HAP-1 (cell line): Measurements from ENCODE around the gene DENND2A.
"Not testable (repeated sequence)": the region's sequence is repeated elsewhere in the genome, so short reads cannot be mapped to it uniquely, and the experiment has no call there.

ENCODE experiments used
- DNase-seq, 2 experiments: peaks; one replicate each; pipeline ENCODE4 v3.0.0-alpha.2; 2016 to 2020; ENCODE audit warnings: low spot score in 2 of 2
- H3K27me3 ChIP-seq: fragments of 250-450 bp; sonication (Bioruptor Pico); 2 replicates; pipeline ENCODE4 v1.5.1; 2020; ENCODE audit warnings: low read depth, mild to moderate bottlenecking, moderate library complexity
- H3K36me3 ChIP-seq: fragments of 250-450 bp; sonication (Bioruptor Pico); replicated peaks from 2 replicates; pipeline ENCODE4 v1.5.1; 2020; ENCODE audit warnings: mild to moderate bottlenecking
- H3K4me1 ChIP-seq: fragments of 250-450 bp; sonication (Bioruptor Pico); 2 replicates; pipeline ENCODE4 v1.5.1; 2020; ENCODE audit warnings: mild to moderate bottlenecking
- H3K4me3 ChIP-seq: fragments of 250-450 bp; sonication (Bioruptor Pico); 2 replicates; pipeline ENCODE4 v1.5.1; 2020; ENCODE audit warnings: mild to moderate bottlenecking, moderate library complexity
- H3K9me3 ChIP-seq: fragments of 250-450 bp; sonication (Bioruptor Pico); 2 replicates; pipeline ENCODE4 v1.5.1; 2020; ENCODE audit warnings: mild to moderate bottlenecking, moderate library complexity
- in situ Hi-C: fragments of 300-500 bp; cut with MboI; formaldehyde crosslinking; loops from 3 replicates; pipeline ENCODE4 v1.14.3; 2020; ENCODE audit warnings: low sequenced_read_pairs, inconsistent platforms, mixed read lengths

DENND2A gene

GRCh38 chr7:140677496-140677895 is 36.9 kb upstream of the DENND2A start:
- no peaks in the 10 kb centered on the region for H3K9me3 ChIP-seq
- H3K27me3 ChIP-seq = no peaks in the 10 kb centered on the region
- H3K36me3 ChIP-seq = peaks cover 24% of the 10 kb centered on the region
- peaks cover 20% of the 10 kb centered on the region for H3K4me1 ChIP-seq
- H3K4me3 ChIP-seq = no peak overlapping the region
- in situ Hi-C loops = no loop called here
- DNase-seq = no peak

- DNase-seq, in situ Hi-C loops, H3K27me3 ChIP-seq, H3K4me3 ChIP-seq, H3K9me3 ChIP-seq: not testable (repeated sequence)
- Histone ChIP-seq H3K36me3 (peaks cover 24% of the 10 kb centered on the region), H3K4me1 (peaks cover 23% of the 10 kb centered on the region)
Measured at GRCh38 chr7:140676956-140677355, 36.3 kb upstream of the DENND2A start.

- no peaks in the 10 kb centered on the region for H3K9me3 ChIP-seq
- in situ Hi-C loops = no loop called here
- no peaks in the 10 kb centered on the region for H3K27me3 ChIP-seq
- no peak overlapping the region for H3K4me3 ChIP-seq
- peaks cover 23% of the 10 kb centered on the region for H3K4me1 ChIP-seq
- DNase-seq = no peak
- peaks cover 24% of the 10 kb centered on the region for H3K36me3 ChIP-seq
Measured at GRCh38 chr7:140676306-140676705, 35.7 kb upstream of the DENND2A start.

- in situ Hi-C loops = no loop called here
Measured at GRCh38 chr7:140675726-140676125, 35.1 kb upstream of the DENND2A start.

GRCh38 chr7:140674899-140675701 is 34.5 kb upstream of the DENND2A start:
- peak overlapping the region; percentile 50; the same call in 1 of the 2 replicates for H3K4me3 ChIP-seq
- H3K9me3 ChIP-seq = no peaks in the 10 kb centered on the region
- in situ Hi-C loops = no loop called here
- peaks cover 23% of the 10 kb centered on the region for H3K4me1 ChIP-seq
- DNase-seq = peak; percentile 40 to 52
- H3K36me3 ChIP-seq = peaks cover 15% of the 10 kb centered on the region
- H3K27me3 ChIP-seq = no peaks in the 10 kb centered on the region

More at GRCh38 chr7:140675726-140676125, 35.1 kb upstream of the DENND2A start:
- Histone ChIP-seq H3K9me3 (no peaks in the 10 kb centered on the region), H3K4me3 (no peak overlapping the region), H3K27me3 (no peaks in the 10 kb centered on the region), H3K4me1 (peaks cover 23% of the 10 kb centered on the region), H3K36me3 (peaks cover 21% of the 10 kb centered on the region)
- no peak for DNase-seq

GRCh38 chr7:140674356-140674800 is 33.8 kb upstream of the DENND2A start:
- H3K4me3 ChIP-seq = peak overlapping the region; percentile 50
- H3K9me3 ChIP-seq = no peaks in the 10 kb centered on the region

GRCh38 chr7:140673774-140674155 is 33.2 kb upstream of the DENND2A start:
- Histone ChIP-seq H3K4me1 (peaks cover 23% of the 10 kb centered on the region), H3K4me3 (peak overlapping the region; percentile 50), H3K9me3 (no peaks in the 10 kb centered on the region), H3K27me3 (no peaks in the 10 kb centered on the region), H3K36me3 (peaks cover 10% of the 10 kb centered on the region; the same call in 1 of the 2 replicates)
- in situ Hi-C loops = no loop called here
- DNase-seq = no peak

More at GRCh38 chr7:140674356-140674800, 33.8 kb upstream of the DENND2A start:
- in situ Hi-C loops = no loop called here
- DNase-seq = no peak
- Histone ChIP-seq H3K27me3 (no peaks in the 10 kb centered on the region), H3K4me1 (peaks cover 23% of the 10 kb centered on the region), H3K36me3 (peaks cover 10% of the 10 kb centered on the region; the same call in 1 of the 2 replicates)

- Histone ChIP-seq H3K36me3 (peaks cover 10% of the 10 kb centered on the region; the same call in 1 of the 2 replicates), H3K27me3 (no peaks in the 10 kb centered on the region), H3K9me3 (no peaks in the 10 kb centered on the region), H3K4me3 (peak overlapping the region; percentile 50), H3K4me1 (peaks cover 23% of the 10 kb centered on the region)
- DNase-seq = peak in 1 of 2 experiments; percentile 56
- in situ Hi-C loops = no loop called here
Measured at GRCh38 chr7:140673063-140673773, 32.6 kb upstream of the DENND2A start.

GRCh38 chr7:140672382-140673062 is 31.9 kb upstream of the DENND2A start, which contains the start of gene ADCK2:
Gene ADCK2 (plus strand): TSS chr7:140672945. CDS start chr7:140673331, 386 bp downstream.
- peaks cover 23% of the 10 kb centered on the region for H3K4me1 ChIP-seq
- in situ Hi-C loops = no loop called here

GRCh38 chr7:140671966-140672365 is 31.4 kb upstream of the DENND2A start:
- in situ Hi-C loops = no loop called here
- peaks cover 10% of the 10 kb centered on the region; the same call in 1 of the 2 replicates for H3K36me3 ChIP-seq
- no peaks in the 10 kb centered on the region for H3K27me3 ChIP-seq
- peaks cover 23% of the 10 kb centered on the region for H3K4me1 ChIP-seq
- no peak for DNase-seq
- no peak overlapping the region for H3K4me3 ChIP-seq
- no peaks in the 10 kb centered on the region for H3K9me3 ChIP-seq

More at GRCh38 chr7:140672382-140673062, 31.9 kb upstream of the DENND2A start, which contains the start of gene ADCK2:
- Histone ChIP-seq H3K36me3 (peaks cover 10% of the 10 kb centered on the region; the same call in 1 of the 2 replicates), H3K4me3 (peak within 1 kb of the TSS; percentile 50), H3K9me3 (no peaks in the 10 kb centered on the region), H3K27me3 (no peaks in the 10 kb centered on the region)
- DNase-seq = peak; percentile 56 to 84

- Histone ChIP-seq H3K4me1 (peaks cover 20% of the 10 kb centered on the region), H3K27me3 (no peaks in the 10 kb centered on the region; the same call in 1 of the 2 replicates), H3K4me3 (no peak overlapping the region), H3K36me3 (no peaks in the 10 kb centered on the region), H3K9me3 (no peaks in the 10 kb centered on the region)
- in situ Hi-C loops = no loop called here
- DNase-seq = no peak
Measured at GRCh38 chr7:140670343-140670935, 29.8 kb upstream of the DENND2A start.

GRCh38 chr7:140669862-140670261 is 29.2 kb upstream of the DENND2A start:
- H3K9me3 ChIP-seq, DNase-seq, H3K36me3 ChIP-seq, in situ Hi-C loops, H3K4me3 ChIP-seq, H3K27me3 ChIP-seq: not testable (repeated sequence)
- H3K4me1 ChIP-seq = peaks cover 17% of the 10 kb centered on the region

GRCh38 chr7:140669352-140669751 is 28.7 kb upstream of the DENND2A start:
- peaks cover 12% of the 10 kb centered on the region for H3K4me1 ChIP-seq
- in situ Hi-C loops = no loop called here
- H3K9me3 ChIP-seq = no peaks in the 10 kb centered on the region
- no peaks in the 10 kb centered on the region for H3K36me3 ChIP-seq
- DNase-seq = no peak
- H3K27me3 ChIP-seq = no peaks in the 10 kb centered on the region; the same call in 1 of the 2 replicates
- no peak overlapping the region for H3K4me3 ChIP-seq
